RWPE1 (cell line): Measurements from ENCODE around the gene METTL1.
A peak's percentile ranks its signal among the peaks of the same experiment; 100 is the strongest.

ENCODE experiments used
- CTCF ChIA-PET: fragments of 350-600 bp; sonication (Branson Sonifier 250); formaldehyde crosslinking; extraction: SDS; loops from one replicate; lab custom pipeline; 2021; lab: Yijun Ruan, JAX
- POLR2A ChIA-PET: fragments of 400-600 bp; formaldehyde crosslinking; extraction: SDS; loops from one replicate; lab custom pipeline; 2020; ENCODE audit warnings: antibody characterized with exemption; ENCODE audit not compliant: low non-redundant PET; lab: Yijun Ruan, JAX
- DNase-seq: peaks from one replicate; pipeline ENCODE4 v3.0.0; 2012; ENCODE audit warnings: low spot score
- H3K27ac ChIP-seq: fragments of 450-650 bp; 2 replicates; pipeline ENCODE4 v1.5.1; 2017
- CTCF ChIP-seq: fragments of 450-650 bp; conservative IDR thresholded peaks from 2 replicates; pipeline ENCODE4 v1.5.1; 2017; ENCODE audit warnings: low read depth, mild to moderate bottlenecking

Gene METTL1

GRCh38 chr12:57752668-57753000 lies 19.3 kb downstream of the METTL1 start:
- CTCF ChIA-PET, result no interaction called here
- no peak for TF ChIP-seq CTCF
- POLR2A ChIA-PET, result no interaction called here
- DNase-seq, result no peak
- peak overlapping the region; percentile 81 for H3K27ac ChIP-seq

GRCh38 chr12:57751788-57752667 lies 19.9 kb downstream of the METTL1 start, which contains the start of gene CDK4:
CDK4 (minus strand) TSS chr12:57752310; CDS start chr12:57751717, 593 bp downstream.
- POLR2A ChIA-PET, result no interaction called here
- no peak for TF ChIP-seq CTCF
- CTCF ChIA-PET, result interaction anchor here (0.8 kb wide), 1 partner anchor 26 kb away, joined by 3 read pairs; no protein-coding TSS in a partner anchor
- peak; percentile 98 for DNase-seq
- H3K27ac ChIP-seq, result peak within 1 kb of the TSS; percentile 81

GRCh38 chr12:57751432-57751787 lies 20.5 kb downstream of the METTL1 start:
- POLR2A ChIA-PET, result no interaction called here
- peak overlapping the region; percentile 81 for H3K27ac ChIP-seq
- no peak for DNase-seq
- CTCF ChIA-PET, result no interaction called here
- TF ChIP-seq CTCF, result no peak

- ChIA-PET CTCF (no interaction called here), POLR2A (no interaction called here)
- peak overlapping the region; percentile 81 for H3K27ac ChIP-seq
- TF ChIP-seq CTCF, result no peak
- no peak for DNase-seq
Observed at GRCh38 chr12:57750561-57751431, 21.1 kb downstream of the METTL1 start.

- H3K27ac ChIP-seq, result peak overlapping the region; percentile 26
- POLR2A ChIA-PET, result no interaction called here
- DNase-seq, result no peak
- CTCF ChIA-PET, result interaction anchor here (0.7 kb wide), 1 partner anchor 1295 kb away, joined by 9 read pairs; no protein-coding TSS in a partner anchor
- TF ChIP-seq CTCF, result no peak
Observed at GRCh38 chr12:57749061-57749460, 22.8 kb downstream of the METTL1 start.

DNA sequence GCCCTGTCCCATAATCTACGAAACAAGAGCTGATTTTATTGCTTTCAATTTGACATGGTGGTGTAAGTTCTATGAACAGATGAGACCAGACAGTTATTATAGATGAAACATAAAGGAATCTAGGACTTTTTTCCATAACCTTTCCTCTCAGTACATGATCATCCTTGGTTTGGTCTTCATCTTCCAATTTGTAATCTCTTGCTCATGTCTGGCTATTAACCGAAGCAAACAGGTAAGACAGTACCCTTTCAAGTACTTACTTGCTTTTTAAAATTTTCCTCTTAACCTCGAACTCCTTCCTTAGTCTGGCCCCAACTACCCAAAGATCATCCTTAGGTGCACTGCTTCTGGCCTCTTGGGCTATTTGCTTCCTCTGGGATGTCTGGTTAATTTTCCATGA lies 25.9 kb downstream of the METTL1 start:
- peak overlapping the region; percentile 92 for H3K27ac ChIP-seq
- CTCF ChIA-PET, result interaction anchor here (2.5 kb wide), 1 partner anchor 20 kb away, joined by 14 read pairs; no protein-coding TSS in a partner anchor
- no peak for TF ChIP-seq CTCF
- POLR2A ChIA-PET, result no interaction called here
- no peak for DNase-seq
